NCI-H2081 treated with DMSO at 0.1 percent for 48 hours (cell line): Measurements from ENCODE around the gene SHLD3.
"Not testable (repeated sequence)": the region's sequence is repeated elsewhere in the genome, so short reads cannot be mapped to it uniquely, and the experiment has no call there.

ENCODE experiments used
- DNase-seq: peaks from one replicate; lab custom pipeline; 2025; lab: John Stamatoyannopoulos, UW

SHLD3 gene, protein sequence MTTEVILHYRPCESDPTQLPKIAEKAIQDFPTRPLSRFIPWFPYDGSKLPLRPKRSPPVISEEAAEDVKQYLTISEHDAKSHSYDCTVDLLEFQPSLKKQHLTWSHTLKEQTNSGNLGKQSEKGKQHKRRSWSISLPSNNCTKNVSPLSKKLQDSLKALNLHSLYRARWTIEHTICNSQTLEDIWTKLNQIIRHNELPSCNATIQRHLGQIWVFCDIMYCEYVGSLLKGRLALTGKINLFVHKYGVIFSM

DNA sequence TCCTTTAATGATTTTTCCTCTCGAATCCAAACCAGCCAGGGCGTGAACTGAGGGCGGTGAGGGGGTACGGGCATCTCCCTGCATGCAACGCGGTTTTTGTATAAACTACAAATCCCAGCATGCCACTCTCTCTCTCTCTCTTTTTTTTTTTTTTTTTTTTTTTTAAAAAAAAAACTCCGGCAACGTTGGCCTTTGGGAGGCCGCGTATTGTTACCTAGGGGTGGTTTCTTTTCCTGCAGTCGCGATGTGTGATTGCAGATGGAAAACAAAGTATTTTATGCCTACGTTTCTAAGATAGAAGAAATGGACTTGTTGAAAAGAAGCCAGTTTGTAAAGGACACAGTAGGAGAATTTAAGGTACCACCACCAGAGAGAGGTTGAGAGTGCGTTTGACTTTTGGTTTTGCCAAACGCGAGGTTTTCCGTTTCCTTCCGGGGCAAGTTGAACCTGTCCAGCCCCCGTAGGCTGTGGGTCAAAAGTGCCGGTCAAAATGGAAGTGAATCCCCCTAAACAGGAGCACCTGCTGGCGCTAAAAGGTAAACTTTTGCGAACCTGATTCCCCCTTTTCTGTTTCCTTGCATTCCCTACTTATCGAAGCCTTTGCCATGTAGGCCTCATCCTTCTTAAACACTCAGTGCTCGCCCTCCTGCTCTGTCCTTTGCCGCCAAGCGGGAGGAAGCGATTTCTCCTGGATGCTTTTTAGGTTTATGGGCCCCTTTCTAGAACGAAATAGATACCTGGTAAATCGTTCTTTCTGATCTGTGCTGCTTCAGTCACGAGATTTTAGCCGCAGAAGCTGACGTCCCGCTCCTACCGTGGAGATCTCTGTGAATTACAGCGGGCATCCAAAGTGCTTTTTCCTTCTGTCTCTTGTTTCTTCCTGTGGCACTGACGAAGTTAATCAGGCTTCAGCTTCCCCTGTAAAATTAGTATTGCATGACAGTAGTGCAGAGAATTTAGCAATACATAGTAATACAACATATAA, at the start of gene SHLD3, which contains the start of gene TRAPPC13:
TSS of gene SHLD3 (plus strand) at position 457 of the 985 bp plus-strand sequence. CDS start 4,561 bp downstream, outside the sequence.
TSS of gene TRAPPC13 (plus strand) at position 457 of the 985 bp plus-strand sequence. CDS start at position 491, 34 bp downstream.
- DNase-seq = peak; percentile 72

DNA sequence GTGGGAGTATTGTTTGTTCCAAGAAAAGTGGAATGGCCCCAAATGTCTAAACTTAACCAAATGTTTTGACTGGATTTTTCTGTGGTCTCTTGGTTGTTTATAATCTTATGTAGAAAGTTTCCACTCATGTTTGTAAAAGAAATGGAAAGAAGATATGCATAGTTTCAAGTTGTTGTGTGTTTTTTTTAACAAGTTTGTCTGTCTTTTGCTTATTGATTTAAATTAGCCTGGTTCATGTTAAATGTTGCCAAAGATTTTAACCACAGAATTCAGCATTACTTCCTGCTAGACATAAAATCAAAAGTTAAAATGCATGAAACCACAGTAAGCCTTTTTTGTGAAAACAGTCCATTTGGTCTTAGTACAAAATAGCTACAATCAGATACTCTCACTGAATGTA, 47.7 kb upstream of the SHLD3 start:
- no peak for DNase-seq

DNA sequence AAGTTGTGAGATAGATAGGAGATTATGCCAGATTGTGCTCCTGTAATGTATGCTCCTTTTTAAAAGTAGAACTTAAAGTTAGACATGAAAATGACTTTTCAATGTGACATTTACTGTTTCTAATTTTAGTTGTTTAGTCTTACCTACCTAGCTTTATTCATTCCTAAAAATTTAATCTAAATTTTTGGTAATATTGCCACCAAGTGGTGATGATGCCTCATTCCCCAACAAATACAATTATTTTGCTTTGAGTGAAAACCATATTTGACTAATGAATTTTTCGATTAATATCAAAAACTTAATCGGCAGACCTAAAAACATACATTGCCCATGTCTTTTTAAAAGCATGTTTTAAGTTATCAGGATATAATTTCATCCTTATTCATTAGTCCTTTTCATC, 36.1 kb upstream of the SHLD3 start:
- DNase-seq = no peak

DNA sequence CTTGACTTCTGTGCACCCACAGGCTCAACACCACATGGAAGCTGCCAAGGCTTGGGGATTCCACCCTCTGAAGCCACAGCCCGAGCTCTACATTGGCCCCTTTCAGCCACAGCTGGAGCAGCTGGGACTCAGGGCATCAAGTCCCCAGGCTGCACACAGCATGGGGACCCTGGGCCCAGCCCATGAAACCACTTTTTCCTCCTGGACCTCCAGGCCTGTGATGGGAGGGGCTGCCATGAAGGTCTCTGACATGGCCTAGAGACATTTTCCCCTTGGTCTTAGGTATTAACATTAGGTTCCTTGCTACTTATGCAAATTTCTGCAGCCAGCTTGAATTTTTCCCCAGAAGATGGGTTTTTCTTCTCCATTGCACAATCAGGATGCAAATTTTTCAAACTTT, 23.1 kb upstream of the SHLD3 start:
- DNase-seq = not testable (repeated sequence)

DNA sequence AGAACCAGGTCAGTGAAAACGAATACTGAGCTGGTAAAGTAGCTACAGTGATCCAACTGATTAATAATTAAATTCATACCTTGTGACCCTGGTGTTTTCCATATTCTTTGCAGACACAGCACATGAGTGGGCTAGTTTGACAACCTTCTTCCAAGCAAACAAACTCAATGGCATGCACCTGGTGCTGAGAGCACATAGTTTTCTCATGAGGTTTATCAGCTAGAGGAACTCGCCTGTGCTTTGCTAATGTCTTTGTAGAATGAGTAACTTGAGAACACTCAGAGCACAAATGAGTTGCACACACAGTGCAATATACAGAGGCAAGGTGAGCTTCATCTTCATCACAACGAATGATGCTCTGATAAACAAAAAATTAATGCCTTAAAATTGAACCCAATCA, 13.3 kb upstream of the SHLD3 start:
- no peak for DNase-seq

DNA sequence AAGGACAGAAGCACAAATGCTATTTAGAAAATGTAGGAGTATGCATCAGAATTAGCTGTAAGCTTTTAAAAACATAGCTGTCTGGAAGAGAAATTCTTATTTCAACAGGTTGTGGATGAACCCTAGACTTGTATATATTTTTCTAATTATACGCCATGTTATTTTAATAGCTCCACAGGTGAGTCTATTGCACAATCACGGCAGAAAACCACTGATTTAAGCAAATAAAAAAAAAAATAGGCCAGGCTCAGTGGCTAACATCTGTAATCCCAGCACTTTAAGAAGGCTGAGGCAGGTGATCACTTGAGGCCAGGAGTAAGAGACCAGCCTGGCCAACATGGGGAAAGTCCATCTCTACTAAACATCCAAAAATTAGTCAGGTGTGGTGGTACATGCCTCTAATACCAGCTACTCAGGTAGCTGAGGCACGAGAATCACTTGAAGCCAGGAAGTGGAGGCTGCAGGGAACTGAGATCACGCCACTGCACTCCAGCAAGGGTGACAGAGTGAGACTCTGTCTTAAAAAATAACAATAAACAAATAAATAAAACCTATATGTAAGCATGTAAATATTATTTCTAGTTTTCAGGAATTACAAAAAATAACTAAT, 12.4 kb upstream of the SHLD3 start:
- DNase-seq = no peak

DNA sequence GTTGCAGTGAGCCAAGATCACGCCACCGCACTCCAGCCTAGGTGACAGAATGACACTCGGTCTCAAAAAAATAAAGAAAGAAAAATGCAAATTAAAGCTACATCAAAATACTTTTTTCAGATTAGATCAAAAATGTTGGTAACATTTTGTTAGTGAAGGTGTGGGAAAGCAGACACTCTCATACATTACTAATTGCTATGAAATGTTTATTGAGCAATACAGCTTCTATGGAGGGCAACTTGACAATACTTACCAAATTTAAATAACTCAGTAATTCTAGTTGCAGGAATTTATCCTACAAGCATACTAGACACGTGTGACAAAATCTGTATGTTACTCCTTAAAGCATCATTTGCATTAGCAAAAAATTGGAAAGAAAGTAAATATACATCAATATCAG, 4.8 kb upstream of the SHLD3 start:
- DNase-seq = no peak

DNA sequence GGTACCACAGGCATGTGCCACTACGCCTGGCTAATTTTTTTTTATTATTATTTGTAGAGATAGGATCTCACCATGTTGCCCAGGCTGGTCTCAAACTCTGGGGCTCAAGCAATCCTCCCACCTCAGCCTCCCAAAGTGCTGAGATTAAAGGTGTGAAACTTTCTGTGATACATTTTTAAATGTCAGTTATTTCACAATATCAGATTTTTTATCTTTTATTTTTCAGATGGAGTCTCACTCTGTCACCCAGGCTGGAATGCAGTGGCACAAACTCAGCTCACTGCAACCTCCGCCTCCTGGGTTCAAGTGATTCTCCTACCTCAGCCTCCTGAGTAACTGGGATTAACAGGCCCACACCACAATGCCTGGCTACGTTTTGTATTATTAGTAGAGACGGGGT, 2.9 kb upstream of the SHLD3 start:
- DNase-seq = not testable (repeated sequence)

DNA sequence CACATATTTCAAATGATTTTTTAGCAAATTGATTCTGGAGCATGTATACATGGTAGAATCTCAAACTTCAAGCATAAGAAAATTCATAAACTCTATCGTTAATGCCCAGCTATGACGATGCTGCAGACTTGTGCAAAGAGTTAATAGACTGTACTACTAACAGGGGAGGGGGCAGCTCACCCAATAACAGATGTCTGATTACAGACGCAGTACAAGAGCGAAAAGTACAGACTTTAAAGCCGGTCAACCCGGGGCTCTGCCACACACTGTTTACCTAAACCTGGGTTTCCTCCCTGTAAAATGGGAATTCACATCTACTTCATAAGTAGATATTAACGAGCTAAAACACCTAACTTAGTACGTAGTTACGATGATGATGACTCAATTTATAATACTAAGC, 1.3 kb upstream of the SHLD3 start:
- no peak for DNase-seq

DNA sequence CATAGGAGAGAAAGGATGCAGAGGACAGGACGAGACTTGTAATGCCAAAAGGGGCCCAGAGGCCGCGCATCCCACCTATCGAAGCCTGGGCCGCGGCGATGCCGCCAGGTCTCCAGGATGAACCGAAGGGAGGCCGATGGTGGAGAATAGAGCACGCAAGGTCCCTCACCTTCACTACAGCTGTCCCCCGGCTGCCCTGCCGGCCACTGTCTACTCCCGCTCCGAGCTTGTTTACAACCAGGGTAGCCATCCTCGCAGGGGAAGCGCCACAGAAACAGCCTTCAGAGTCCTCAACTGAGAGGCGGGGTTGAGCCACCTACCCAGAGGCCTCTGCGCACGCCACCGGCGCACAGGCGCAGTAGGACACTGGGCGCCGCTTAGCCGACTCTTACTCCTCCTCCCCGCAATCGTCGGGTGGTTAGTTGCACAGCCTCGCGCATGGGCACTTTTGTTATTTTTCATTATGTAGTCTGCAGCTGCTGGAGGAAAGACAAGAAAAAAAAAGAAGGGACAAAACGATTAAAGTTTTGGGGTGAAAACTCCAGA, 729 bp upstream of the SHLD3 start, which contains the start of gene TRIM23:
TSS of gene TRIM23 (minus strand) at position 309 of the 546 bp plus-strand sequence. CDS start at position 250, 59 bp downstream.
- DNase-seq = peak; percentile 46

DNA sequence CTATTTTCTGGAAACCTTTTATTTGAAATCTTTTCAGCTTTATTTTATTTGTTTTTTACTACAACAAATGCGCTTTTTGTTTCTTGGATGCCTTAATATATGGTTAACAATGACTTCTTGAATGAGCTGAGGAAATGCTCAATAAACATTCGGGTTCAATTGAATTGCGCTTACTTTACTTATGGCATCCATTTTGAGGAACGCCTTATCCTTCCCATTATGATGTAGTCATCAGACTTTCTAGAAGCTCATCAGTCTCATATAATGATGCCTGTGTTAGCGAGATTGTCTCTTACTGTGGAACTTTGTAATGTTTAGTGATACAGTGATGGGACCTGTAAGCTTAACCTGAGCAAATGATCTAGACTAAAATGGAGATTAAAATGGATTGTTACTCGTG, 916 bp downstream of the SHLD3 start:
- DNase-seq = no peak

DNA sequence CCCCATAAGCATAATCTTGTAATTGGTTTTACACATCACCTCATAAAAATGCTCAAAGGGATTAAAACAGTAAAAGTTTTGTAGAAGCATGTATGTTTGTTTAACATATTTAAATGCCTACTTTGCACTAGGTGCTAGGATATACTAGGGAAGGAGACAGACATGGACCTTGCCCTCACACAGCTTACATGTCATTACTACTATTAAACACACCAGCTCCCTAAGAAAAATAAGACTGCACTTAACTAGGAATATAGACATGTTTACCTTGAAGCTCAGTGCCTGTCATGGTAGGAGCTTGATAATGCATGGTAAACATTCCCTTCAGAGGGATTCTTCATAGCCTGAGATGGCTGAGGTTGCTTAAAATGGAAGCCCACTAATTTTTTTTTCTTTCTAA, 6.2 kb downstream of the SHLD3 start:
- DNase-seq = no peak

DNA sequence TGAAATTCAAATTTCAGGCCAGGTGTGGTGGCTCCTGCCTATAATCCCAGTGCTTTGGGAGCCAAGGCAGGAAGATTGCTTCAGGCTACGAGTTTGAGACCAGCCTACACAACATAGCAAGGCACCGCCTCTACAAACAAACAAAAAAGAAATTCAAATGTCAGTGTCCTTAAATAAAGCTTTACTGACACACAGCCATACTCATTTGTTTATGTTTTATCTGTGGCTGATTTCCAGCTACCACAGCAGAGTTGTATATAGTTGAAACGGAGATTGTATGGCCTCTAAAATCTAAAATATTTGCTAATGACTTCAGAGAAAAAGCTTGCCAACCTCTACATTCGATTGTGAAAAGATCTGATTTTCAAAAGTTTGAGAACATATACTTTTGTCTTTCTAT, 15.4 kb downstream of the SHLD3 start:
- no peak for DNase-seq

DNA sequence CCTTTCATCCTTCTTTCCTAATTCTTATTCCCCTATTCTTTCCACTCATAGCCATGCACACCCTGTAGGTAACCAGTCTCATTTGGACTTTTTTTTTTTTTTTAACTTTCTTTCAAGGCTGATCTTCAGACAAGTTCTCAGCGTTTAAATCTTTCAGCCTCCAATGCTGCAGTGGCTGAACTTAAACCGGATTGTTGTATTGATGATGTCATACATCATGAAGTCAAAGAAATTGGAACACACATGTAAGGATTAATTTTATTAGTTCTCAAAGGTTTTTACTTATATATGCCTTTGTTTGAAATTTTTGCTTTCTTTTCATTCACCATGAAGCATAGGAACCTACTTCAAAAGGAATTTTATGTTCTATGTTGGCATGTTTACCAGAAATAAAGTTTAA, 22.1 kb downstream of the SHLD3 start:
- DNase-seq = no peak

DNA sequence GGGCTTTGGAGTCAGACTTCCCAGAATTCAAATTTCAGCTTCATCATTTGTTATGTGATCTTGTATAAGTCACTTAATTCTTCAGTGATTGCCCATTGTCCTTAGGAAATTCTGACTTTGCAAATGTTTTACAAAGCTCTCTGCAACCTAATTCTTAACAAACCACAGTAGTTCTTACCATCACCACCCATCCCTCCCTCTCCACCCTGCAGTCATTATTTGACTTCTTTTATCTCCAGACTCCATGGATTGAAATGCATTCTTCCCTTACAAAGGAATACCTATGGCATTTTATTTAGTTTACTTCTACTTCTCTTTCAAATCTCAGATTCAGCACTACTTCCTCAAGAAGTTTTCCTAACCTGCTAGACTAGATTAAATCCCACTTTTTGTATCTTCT, 23.1 kb downstream of the SHLD3 start:
- no peak for DNase-seq

DNA sequence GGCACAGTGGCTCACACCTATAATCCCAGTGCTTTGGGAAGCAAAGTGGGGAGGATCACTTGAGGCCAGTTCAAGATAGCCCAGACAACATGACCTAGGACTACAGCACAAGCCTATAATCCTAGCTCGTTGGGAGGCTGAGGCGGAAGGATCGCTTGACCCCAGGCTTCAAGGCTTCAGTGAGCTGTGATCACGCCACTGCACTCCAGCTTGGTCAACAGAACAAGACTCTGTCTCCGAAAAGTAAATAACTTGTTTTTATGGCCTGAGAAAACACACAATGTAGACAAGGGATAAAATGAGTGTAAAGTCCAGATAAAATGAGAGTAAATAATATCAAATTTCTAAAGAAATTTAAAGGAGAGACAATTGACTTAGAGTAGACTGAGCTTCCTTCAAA, 26.3 kb downstream of the SHLD3 start:
- no peak for DNase-seq

DNA sequence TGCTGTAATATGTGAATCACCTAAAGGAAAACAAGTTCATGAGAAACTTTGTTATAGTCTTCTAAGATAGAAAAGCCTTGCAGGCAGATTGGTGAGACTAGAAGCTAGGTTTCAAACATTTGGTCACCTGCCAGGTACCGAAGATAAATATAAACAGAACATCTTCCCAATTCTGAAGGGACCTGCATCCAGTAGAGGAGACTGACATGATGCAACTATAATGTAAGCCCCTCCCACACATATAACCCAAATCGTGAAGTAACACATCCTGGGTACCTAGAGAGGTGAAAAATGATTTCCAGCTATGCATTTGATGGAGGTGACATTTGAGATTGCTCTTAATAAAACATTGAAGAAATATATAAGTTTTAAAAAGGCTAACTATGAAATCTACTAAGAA, 29.9 kb downstream of the SHLD3 start:
- no peak for DNase-seq

DNA sequence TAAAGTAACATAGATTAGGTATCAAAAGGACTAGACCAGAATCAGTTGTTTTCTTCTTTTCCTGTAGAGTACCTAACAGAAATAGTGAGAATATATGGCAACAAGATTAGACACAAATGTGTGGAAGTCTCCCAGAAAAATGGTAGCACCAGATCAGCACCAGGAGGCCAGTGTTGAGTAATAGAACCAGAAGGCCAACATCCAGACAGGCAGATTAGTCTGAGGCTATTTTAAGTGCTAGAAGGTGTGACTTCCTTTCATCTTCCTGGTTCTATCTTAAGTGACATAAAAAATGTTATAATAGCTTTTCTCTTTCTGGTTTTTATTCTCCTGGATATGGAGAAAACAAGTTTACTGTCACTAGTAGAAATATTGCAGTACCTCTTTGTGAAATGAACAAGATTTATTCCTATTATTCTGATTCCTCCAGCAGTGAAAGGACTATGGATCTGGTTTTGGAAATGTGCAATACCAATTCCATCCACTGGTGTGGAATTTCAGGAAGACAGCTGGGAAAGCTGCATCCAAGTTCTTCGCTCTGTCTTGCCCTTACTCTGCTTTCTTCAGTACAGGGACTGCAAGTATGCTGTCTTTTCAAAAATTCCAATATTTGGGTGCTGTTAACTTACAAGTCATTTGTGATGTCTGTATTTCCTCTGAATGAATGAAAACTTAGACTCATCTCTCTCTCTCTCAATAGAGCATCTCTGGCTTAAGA, 39.1 kb downstream of the SHLD3 start:
- no peak for DNase-seq

DNA sequence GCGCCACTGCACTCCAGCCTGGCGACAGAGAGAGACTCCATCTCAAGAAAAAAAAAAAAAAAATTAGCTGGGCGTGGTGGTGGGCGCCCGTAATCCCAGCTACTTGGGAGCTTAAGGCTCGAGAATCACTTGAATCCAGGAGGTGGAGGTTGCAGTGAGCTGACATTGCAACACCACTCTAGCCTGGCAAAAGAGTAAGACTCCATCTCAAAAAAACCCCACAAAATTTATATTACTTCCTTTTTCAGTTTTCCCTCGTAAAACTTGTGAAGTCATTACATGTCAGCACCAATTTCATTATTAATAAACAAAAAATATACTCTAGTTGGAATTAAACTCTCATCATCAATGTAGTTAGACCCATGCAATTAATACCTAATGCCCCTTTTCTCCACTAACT, 43.9 kb downstream of the SHLD3 start:
- DNase-seq = no peak

DNA sequence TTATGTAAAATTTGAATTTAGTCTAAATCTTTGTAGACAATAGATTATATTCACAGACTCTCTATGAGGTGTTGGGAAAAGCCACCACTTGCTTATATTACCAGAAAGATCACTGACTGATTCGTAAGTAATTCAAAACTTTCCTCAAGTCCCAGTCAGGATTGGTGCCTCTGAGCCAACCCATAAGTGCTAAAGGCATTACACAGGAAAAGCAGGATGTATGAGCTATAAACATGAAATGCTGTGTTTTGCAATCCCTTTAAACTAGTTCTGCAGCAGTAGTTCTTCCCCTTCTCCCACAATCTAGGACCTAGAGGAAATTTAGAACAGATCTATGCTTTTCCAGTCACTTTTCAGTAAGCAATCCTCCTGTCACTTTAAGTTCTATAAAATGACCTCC, 48.0 kb downstream of the SHLD3 start:
- no peak for DNase-seq

DNA sequence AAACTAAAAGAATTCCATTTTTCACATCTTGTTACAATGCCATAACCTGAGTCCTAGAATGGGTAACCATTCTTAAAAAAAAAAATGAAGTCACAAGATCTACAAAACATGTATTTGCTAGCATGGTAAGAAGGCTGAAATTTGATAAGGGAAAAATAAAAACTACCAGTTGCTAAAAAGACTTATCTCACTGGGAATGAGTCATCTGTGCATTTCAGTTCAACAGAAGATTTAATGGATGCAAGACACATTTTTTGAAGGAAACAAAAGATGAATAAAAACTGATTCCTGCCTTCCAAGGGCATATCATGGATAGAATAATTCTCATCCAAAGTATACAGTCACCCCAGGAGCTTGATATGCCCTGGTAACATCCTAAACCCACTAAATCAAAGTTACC, 49.9 kb downstream of the SHLD3 start:
- no peak for DNase-seq

DNA sequence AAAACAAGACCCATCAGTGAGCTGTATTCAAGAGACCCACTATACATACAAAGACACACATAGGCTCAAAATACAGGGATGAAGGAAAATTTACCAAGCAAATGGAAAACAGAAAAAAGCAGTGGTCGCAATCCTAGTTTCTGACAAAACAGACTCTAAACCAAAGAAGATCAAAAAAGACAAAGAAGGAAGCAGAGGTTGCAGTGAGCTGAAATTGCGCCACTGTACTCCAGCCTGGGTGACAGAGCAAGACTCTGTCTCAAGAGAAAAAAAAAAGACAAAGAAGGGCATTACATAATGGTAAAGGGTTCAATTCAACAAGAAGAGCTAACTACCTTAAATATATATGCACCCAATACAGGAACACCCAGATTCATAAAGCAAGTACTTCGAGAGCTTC, 51.2 kb downstream of the SHLD3 start:
- not testable (repeated sequence) for DNase-seq
